Upper lobe of left lung (tissue), 4 donors: ENCODE measurements around the gene PTPN1.

Source experiments
- POLR2A ChIP-seq, 4 donors: fragments of 450-650 bp; IDR thresholded peaks; one replicate each; pipeline ENCODE4 v1.5.1; 2016 to 2017; ENCODE audit warnings: antibody characterized with exemption in 4 of 4, mild to moderate bottlenecking in 2 of 4
- POLR2AphosphoS5 ChIP-seq, 2 donors: sonication (generic); formaldehyde crosslinking; IDR thresholded peaks; one replicate each; pipeline ENCODE4 v1.5.1; 2017; ENCODE audit warnings: antibody characterized with exemption in 2 of 2

DNA sequence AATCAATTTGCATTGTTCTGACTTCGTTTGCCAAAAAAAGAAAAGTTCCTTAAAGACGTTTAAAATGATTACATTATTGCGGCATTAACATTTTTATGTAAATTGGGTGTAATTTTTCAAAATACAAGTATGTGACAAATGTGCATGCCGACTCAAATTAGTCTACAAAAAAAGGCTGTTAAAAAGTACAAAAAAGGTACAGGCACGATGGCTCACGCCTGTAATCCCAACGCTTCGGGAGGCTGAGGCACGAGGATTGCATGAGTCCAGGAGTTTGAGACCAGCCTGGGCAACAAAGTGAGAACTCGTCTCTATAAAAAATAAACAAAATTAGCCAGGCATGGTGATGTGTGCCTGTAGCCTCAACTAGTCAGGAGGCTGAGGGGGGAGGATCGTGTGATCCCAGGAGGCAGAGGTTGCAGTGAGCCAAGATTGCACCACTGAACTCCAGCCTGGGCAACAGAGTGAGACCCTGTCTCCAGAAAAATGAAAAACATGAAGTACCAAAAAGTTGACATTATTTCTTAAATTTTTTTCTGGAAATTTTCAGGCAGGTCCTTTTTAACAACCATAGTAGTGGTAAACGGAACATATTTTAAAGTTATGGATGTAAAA, 90.2 kb downstream of the PTPN1 start:
- TF ChIP-seq POLR2A (IDR thresholded peaks at IDR 0.05) (no peak), POLR2AphosphoS5 (IDR thresholded peaks at IDR 0.05) (no peak)
